ENCODE measurements around the gene ASRGL1.

DNA sequence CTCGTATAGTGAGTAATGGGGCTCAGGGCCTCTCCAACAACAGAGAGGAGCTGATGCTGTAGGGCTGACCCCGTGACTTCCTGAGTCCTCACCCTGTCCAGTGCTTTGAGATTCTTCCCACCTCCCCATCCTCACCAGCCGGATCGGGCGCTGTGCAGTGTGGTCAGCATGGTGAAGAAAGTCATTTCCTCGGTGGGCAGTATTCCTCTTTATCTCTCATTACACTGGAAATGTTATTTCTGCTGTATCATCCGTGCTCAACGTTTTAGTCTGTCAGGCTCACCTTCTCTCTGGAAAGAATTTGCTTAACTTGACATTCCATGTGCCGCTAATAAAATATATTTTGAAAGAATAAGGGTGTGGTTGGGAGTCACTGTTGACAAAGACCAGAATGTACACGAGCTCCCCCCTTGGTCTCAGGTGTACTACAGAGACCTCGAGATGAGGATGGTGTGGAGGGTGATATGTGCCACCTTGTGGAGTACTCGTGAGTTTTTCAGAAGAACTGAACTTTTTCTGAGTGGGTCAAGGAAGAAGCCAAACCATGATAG lies 55.9 kb downstream of the ASRGL1 start:
- no peak for TF ChIP-seq SP1 (IDR thresholded peaks at IDR 0.05)
- TF ChIP-seq ELF4 (IDR thresholded peaks at IDR 0.05): no peak
- no peak for TF ChIP-seq FOXK2 (IDR thresholded peaks at IDR 0.05)
- no peak for TF ChIP-seq TARDBP (IDR thresholded peaks at IDR 0.05)
- TF ChIP-seq, protein P1, sequence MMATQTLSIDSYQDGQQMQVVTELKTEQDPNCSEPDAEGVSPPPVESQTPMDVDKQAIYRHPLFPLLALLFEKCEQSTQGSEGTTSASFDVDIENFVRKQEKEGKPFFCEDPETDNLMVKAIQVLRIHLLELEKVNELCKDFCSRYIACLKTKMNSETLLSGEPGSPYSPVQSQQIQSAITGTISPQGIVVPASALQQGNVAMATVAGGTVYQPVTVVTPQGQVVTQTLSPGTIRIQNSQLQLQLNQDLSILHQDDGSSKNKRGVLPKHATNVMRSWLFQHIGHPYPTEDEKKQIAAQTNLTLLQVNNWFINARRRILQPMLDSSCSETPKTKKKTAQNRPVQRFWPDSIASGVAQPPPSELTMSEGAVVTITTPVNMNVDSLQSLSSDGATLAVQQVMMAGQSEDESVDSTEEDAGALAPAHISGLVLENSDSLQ (IDR thresholded peaks at IDR 0.05): no peak
- no peak for TF ChIP-seq ARNT (IDR thresholded peaks at IDR 0.05)
